HepG2 (cell line): ENCODE measurements around the gene CLDN3. TPM values are rescaled to one million over a fixed set of nuclear protein-coding genes. Genes with fewer than 3 reads are reported as not detected.

ENCODE experiments used
- ATAC-seq: fragments of 200-7000 bp; cut with Tn5 transposase; 3 replicates; pipeline ENCODE4 v1.9.1; 2020; ENCODE audit warnings: mild to moderate bottlenecking, moderate library complexity
- BruUV-seq: library from RNA; stranded (reverse); fragments of 400-500 nt; replicated peaks from 2 replicates; lab custom pipeline; 2021; lab: Mats Ljungman, UMichigan
- CTCF ChIA-PET: fragments of 300-600 bp; formaldehyde crosslinking; extraction: SDS; loops from one replicate; lab custom pipeline; 2021; ENCODE audit warnings: low total read pairs, inconsistent platforms, low intra/inter-chr PET ratio; lab: Yijun Ruan, JAX
- POLR2A ChIA-PET: fragments of 350-600 bp; sonication (Branson Sonifier 250); formaldehyde crosslinking; loops from one replicate; lab custom pipeline; 2020; ENCODE audit warnings: antibody characterized with exemption, inconsistent platforms; lab: Yijun Ruan, JAX
- DNase-seq: peaks from one replicate; pipeline ENCODE4 v3.0.0-alpha.2; 2015; ENCODE audit warnings: low spot score
- FAIRE-seq: peaks from 3 replicates; lab custom pipeline; 2011; peaks lifted over from hg19 to GRCh38; lab: Jason Lieb, UNC
- H2AFZ ChIP-seq: one replicate; pipeline ENCODE4 v1.6.1; 2011; ENCODE audit warnings: low read length, inconsistent platforms
- H3K27ac ChIP-seq: fragments of 300-600 bp; 3 replicates; pipeline ENCODE4 v1.8.0; 2011; ENCODE audit warnings: mixed run types, mild to moderate bottlenecking, mixed read lengths, low read length, inconsistent platforms; ENCODE audit not compliant: insufficient read depth; ENCODE audit errors: extremely low read length
- H3K27me3 ChIP-seq, 2 experiments: fragments of 200-600 bp in 1 of 2; 2 replicates in 1 of 2; 3 replicates in 1 of 2; pipeline versions ENCODE4 v1.6.0 to v1.8.0; 2011; ENCODE audit warnings: low read length in 2 of 2, mild to moderate bottlenecking in 2 of 2, moderate library complexity in 2 of 2, inconsistent platforms in 1 of 2; ENCODE audit not compliant: insufficient read depth in 2 of 2, control insufficient read depth in 1 of 2
- H3K36me3 ChIP-seq, 2 experiments: fragments of 200-600 bp in 1 of 2; replicated peaks in 1 of 2; 2 replicates in 1 of 2; 3 replicates in 1 of 2; pipeline versions ENCODE4 v1.5.1 to v1.8.0; 2011; ENCODE audit warnings: low read length in 2 of 2, inconsistent platforms in 1 of 2; ENCODE audit not compliant: insufficient read depth in 2 of 2, control insufficient read depth in 1 of 2
- H3K4me1 ChIP-seq: 2 replicates; pipeline ENCODE4 v1.5.1; 2012; ENCODE audit warnings: low read length, inconsistent platforms; ENCODE audit not compliant: insufficient read depth
- H3K4me2 ChIP-seq: 2 replicates; pipeline ENCODE4 v1.6.0; 2011; ENCODE audit warnings: low read depth, low read length, inconsistent platforms
- H3K4me3 ChIP-seq, 3 experiments: fragments of 200-600 bp in 1 of 3; sonication (generic), shearing (Covaris generic) in 1 of 3; replicated peaks in 1 of 3; 2 replicates each; pipeline ENCODE4 v1.5.1; 2011 to 2016; ENCODE audit warnings: low read length in 3 of 3, inconsistent platforms in 2 of 3, low read depth in 2 of 3, mild to moderate bottlenecking in 2 of 3, control low read depth in 1 of 3, mixed read lengths in 1 of 3; ENCODE audit not compliant: insufficient read depth in 1 of 3
- H3K79me2 ChIP-seq: one replicate; pipeline ENCODE4 v1.6.1; 2011; ENCODE audit warnings: low read length, inconsistent platforms; ENCODE audit not compliant: insufficient read depth
- H3K9ac ChIP-seq: 2 replicates; pipeline ENCODE4 v1.6.0; 2011; ENCODE audit warnings: mild to moderate bottlenecking, low read depth, low read length, inconsistent platforms; ENCODE audit not compliant: insufficient read depth
- H3K9me3 ChIP-seq: 2 replicates; pipeline ENCODE4 v1.5.1; 2012; ENCODE audit warnings: mild to moderate bottlenecking, low read length
- H4K20me1 ChIP-seq: 2 replicates; pipeline ENCODE4 v1.6.0; 2011; ENCODE audit warnings: inconsistent platforms, mild to moderate bottlenecking, low read length, moderate library complexity; ENCODE audit not compliant: insufficient read depth
- ATAD3A ChIP-seq: sonication (generic); formaldehyde crosslinking; IDR thresholded peaks from 2 replicates; pipeline ENCODE4 v1.4.0; 2020; ENCODE audit warnings: missing genetic modification reagents
- BORCS8-MEF2B ChIP-seq: sonication (generic); formaldehyde crosslinking; IDR thresholded peaks from 2 replicates; pipeline ENCODE4 v1.8.0; 2022; ENCODE audit warnings: mild to moderate bottlenecking, missing genetic modification reagents
- CBFB ChIP-seq: sonication (generic); formaldehyde crosslinking; IDR thresholded peaks from 2 replicates; pipeline ENCODE4 v1.4.0; 2020; ENCODE audit warnings: missing genetic modification reagents
- HNRNPH1 ChIP-seq: fragments of 200-400 bp; formaldehyde crosslinking; optimal IDR thresholded peaks from 2 replicates; pipeline ENCODE3; 2017; ENCODE audit warnings: mild to moderate bottlenecking, low read depth, low read length
- KLF12 ChIP-seq: sonication (generic); formaldehyde crosslinking; IDR thresholded peaks from 2 replicates; pipeline ENCODE4 v1.4.0; 2020; ENCODE audit warnings: missing genetic modification reagents, borderline replicate concordance
- ZBTB7A ChIP-seq: sonication (generic); formaldehyde crosslinking; IDR thresholded peaks from 2 replicates; pipeline ENCODE4 v1.8.0; 2022; ENCODE audit warnings: mild to moderate bottlenecking, missing genetic modification reagents
- ZBTB7B ChIP-seq: sonication (generic); formaldehyde crosslinking; IDR thresholded peaks from 2 replicates; pipeline ENCODE4 v1.4.0; 2020; ENCODE audit warnings: missing genetic modification reagents
- WGBS: methylation state at CpG from one replicate; pipeline ENCODE4 v1.1.6; 2017; ENCODE audit warnings: low lambda C conversion rate; 5-methylcytosine and 5-hydroxymethylcytosine counted together
- in situ Hi-C: cut with HindIII; loops from 2 replicates; pipeline ENCODE4 v1.10.0; 2017; ENCODE audit warnings: low pct_unique_long_range_greater_than_20kb; ENCODE audit not compliant: extremely low pct_ligation_motif_present
- intact Hi-C: fragments of 100-400 bp; cut with micrococcal nuclease; formaldehyde crosslinking; loops from one replicate; pipeline ENCODE4 v1.10.0; 2022; ENCODE audit not compliant: unreplicated experiment
- polyA plus RNA-seq, 8 experiments: library from polyadenylated mRNA; depleted of rRNA in 3 of 8; stranded (reverse) in 7 of 8; unstranded in 1 of 8; fragments of >200 nt; fragmentation: Illumina TruSeq in 4 of 8; extraction: Trizol in 4 of 8; gene quantifications; 2 replicates each; pipeline versions ENCODE4 v1.2.1 to v1.2.3, GENCODE V29; 2011 to 2016; ENCODE audit warnings: low read depth in 4 of 8, missing spikeins in 1 of 8, mixed read lengths in 1 of 8; ENCODE audit not compliant: insufficient read depth in 1 of 8
- total RNA-seq, 5 experiments: library from RNA; depleted of rRNA; stranded (reverse); fragments of >200 nt; fragmentation: Illumina TruSeq; extraction: Trizol; gene quantifications; 2 replicates each; pipeline ENCODE4 v1.2.3, GENCODE V29; 2016; ENCODE audit warnings: low read depth in 1 of 5
- TF ChIP-seq, protein P1 (sequence below): IDR thresholded peaks from 2 replicates; pipeline ENCODE4 v1.6.1; 2016; ENCODE audit warnings: missing genetic modification reagents, missing compliant biosample characterization
- TF ChIP-seq, protein P2 (sequence below): IDR thresholded peaks from 2 replicates; pipeline ENCODE4 v1.6.1; 2012; ENCODE audit warnings: low read length, improper control_type of control experiment
- TF ChIP-seq, protein P3 (sequence below): sonication (generic); formaldehyde crosslinking; IDR thresholded peaks from 2 replicates; pipeline ENCODE4 v1.5.0; 2020; ENCODE audit warnings: mild to moderate bottlenecking, missing genetic modification reagents, borderline replicate concordance
- TF ChIP-seq, protein P4 (sequence below): sonication (generic); formaldehyde crosslinking; IDR thresholded peaks from 2 replicates; pipeline ENCODE4 v1.4.0; 2020; ENCODE audit warnings: mild to moderate bottlenecking, low read depth, missing genetic modification reagents

Gene CLDN3
- total and polyA plus RNA-seq, 2 of the 13 experiments (the other 11 are each of a cell fraction or from before 2014, with no cell fraction given): 0.31 to 0.51 TPM

DNA sequence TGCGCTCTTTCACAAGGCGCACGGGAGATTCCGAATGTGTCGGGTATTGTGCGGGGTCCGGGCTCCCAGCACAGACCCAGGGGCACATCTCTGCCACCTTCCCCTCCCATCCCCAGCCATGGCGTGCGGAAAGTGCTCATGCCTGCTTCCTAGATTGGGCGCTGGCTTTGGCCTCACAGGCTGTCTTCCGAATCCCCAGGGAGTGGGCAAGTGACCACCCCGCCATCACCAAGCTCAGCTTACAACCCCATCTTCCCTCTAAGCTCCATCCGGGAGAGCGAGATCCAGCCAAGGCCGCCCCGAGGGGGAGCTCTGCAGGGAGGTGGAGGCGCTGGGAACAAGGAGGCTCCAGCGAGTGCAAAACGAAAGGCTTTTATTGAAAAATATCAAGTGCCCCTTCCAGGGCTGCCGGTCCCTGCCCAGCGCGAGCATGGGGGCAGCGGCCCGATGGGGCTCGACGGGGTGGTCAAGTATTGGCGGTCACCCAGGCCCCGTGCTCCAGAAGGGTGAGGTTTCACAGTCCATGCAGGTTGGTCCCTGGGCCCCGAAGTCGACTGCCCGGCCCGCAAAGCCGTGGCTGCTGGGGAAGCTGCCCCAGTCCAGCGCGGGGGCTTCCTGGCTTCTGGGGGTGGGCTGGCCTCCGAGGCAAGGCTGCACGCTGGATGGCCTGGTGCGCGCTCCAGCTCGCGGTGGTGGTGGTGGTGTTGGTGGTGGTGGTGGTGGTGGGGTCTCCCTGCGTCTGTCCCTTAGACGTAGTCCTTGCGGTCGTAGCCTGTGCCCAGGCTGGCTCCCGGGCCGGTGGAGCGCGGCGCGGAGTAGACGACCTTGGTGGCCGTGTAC lies 1.2 kb downstream of the CLDN3 start:
- Histone ChIP-seq H3K27me3 (peaks cover 0 to 2% of the 10 kb centered on the region in 2 experiments; a peak in 2 of 5 replicates), H3K9ac (no peak overlapping the region), H3K36me3 (no peaks in the 10 kb centered on the region), H3K4me2 (no peak overlapping the region), H3K9me3 (no peaks in the 10 kb centered on the region), H3K4me3 (no peak overlapping the region; a peak in 1 of 6 replicates), H2AFZ (no peak overlapping the region), H3K4me1 (peaks cover 27% of the 10 kb centered on the region), H3K79me2 (no peaks in the 10 kb centered on the region), H3K27ac (no peak overlapping the region), H4K20me1 (no peaks in the 10 kb centered on the region)
- DNase-seq (no peak), FAIRE-seq (no peak), ATAC-seq (no peak)
- WGBS: 80% methylated on average over 22 of the region's 53 CpGs
- intact Hi-C loops: no loop called here
- ChIA-PET POLR2A (no interaction called here), CTCF (no interaction called here)
- TF ChIP-seq BORCS8-MEF2B: no peak
- TF ChIP-seq HNRNPH1: no peak
- TF ChIP-seq, protein P1, sequence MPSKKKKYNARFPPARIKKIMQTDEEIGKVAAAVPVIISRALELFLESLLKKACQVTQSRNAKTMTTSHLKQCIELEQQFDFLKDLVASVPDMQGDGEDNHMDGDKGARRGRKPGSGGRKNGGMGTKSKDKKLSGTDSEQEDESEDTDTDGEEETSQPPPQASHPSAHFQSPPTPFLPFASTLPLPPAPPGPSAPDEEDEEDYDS (CRISPR knock-in tag): no peak
- no peak for TF ChIP-seq KLF12 (CRISPR knock-in tag)
- TF ChIP-seq ATAD3A (CRISPR knock-in tag): no peak
- no peak for TF ChIP-seq ZBTB7B (CRISPR knock-in tag)
- TF ChIP-seq, protein P2, sequence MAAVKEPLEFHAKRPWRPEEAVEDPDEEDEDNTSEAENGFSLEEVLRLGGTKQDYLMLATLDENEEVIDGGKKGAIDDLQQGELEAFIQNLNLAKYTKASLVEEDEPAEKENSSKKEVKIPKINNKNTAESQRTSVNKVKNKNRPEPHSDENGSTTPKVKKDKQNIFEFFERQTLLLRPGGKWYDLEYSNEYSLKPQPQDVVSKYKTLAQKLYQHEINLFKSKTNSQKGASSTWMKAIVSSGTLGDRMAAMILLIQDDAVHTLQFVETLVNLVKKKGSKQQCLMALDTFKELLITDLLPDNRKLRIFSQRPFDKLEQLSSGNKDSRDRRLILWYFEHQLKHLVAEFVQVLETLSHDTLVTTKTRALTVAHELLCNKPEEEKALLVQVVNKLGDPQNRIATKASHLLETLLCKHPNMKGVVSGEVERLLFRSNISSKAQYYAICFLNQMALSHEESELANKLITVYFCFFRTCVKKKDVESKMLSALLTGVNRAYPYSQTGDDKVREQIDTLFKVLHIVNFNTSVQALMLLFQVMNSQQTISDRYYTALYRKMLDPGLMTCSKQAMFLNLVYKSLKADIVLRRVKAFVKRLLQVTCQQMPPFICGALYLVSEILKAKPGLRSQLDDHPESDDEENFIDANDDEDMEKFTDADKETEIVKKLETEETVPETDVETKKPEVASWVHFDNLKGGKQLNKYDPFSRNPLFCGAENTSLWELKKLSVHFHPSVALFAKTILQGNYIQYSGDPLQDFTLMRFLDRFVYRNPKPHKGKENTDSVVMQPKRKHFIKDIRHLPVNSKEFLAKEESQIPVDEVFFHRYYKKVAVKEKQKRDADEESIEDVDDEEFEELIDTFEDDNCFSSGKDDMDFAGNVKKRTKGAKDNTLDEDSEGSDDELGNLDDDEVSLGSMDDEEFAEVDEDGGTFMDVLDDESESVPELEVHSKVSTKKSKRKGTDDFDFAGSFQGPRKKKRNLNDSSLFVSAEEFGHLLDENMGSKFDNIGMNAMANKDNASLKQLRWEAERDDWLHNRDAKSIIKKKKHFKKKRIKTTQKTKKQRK: no peak
- no peak for TF ChIP-seq ZBTB7A (CRISPR knock-in tag)
- no peak for TF ChIP-seq CBFB
- TF ChIP-seq, protein P3, sequence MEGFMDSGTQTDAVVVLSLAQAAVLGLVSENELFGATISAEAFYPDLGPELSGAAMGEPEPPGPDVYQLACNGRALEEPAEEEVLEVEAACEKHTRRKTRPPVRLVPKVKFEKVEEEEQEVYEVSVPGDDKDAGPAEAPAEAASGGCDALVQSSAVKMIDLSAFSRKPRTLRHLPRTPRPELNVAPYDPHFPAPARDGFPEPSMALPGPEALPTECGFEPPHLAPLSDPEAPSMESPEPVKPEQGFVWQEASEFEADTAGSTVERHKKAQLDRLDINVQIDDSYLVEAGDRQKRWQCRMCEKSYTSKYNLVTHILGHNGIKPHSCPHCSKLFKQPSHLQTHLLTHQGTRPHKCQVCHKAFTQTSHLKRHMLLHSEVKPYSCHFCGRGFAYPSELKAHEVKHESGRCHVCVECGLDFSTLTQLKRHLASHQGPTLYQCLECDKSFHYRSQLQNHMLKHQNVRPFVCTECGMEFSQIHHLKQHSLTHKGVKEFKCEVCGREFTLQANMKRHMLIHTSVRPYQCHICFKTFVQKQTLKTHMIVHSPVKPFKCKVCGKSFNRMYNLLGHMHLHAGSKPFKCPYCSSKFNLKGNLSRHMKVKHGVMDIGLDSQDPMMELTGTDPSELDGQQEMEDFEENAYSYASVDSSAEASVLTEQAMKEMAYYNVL: no peak
- TF ChIP-seq, protein P4, sequence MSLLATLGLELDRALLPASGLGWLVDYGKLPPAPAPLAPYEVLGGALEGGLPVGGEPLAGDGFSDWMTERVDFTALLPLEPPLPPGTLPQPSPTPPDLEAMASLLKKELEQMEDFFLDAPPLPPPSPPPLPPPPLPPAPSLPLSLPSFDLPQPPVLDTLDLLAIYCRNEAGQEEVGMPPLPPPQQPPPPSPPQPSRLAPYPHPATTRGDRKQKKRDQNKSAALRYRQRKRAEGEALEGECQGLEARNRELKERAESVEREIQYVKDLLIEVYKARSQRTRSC (CRISPR knock-in tag): no peak
- no TSS peak for BruUV-seq
- in situ Hi-C loops: no loop called here
